Heart right ventricle (tissue), 16 donors: ENCODE results near the gene SCAMP5. TPM values are rescaled to one million over a fixed set of nuclear protein-coding genes. Genes with fewer than 3 reads are reported as not detected.
A peak's percentile ranks its signal among the peaks of the same experiment; 100 is the strongest.

Experiments used
- ATAC-seq, 8 donors: fragments of 200-7000 bp; cut with Tn5 transposase; one replicate each; pipeline ENCODE4 v1.9.1; 2020; ENCODE audit warnings: mild to moderate bottlenecking in 8 of 8, moderate library complexity in 8 of 8, moderate number of reproducible peaks in 1 of 8
- DNase-seq, 2 donors: peaks; one replicate each; pipeline ENCODE4 v3.0.0-alpha.2; 2020
- H3K27ac ChIP-seq, 10 donors: fragments of 200-600 bp; sonication (generic) in 2 of 10; one replicate each; pipeline versions ENCODE4 v1.5.0 to v1.8.0; 2020 to 2022; ENCODE audit warnings: mild to moderate bottlenecking in 3 of 10
- H3K27me3 ChIP-seq, 7 donors: fragments of 200-600 bp; one replicate each; pipeline ENCODE4 v1.8.0; 2021 to 2022; ENCODE audit warnings: mild to moderate bottlenecking in 2 of 7
- H3K36me3 ChIP-seq, 9 donors: fragments of 200-600 bp; sonication (generic) in 1 of 9; one replicate each; pipeline versions ENCODE4 v1.5.0 to v1.8.0; 2020 to 2022; ENCODE audit warnings: mild to moderate bottlenecking in 2 of 9
- H3K4me1 ChIP-seq, 9 donors: fragments of 200-600 bp; sonication (generic) in 1 of 9; one replicate each; pipeline versions ENCODE4 v1.5.0 to v1.8.0; 2020 to 2022; ENCODE audit warnings: mild to moderate bottlenecking in 4 of 9
- H3K4me3 ChIP-seq, 10 donors: fragments of 200-600 bp; sonication (generic) in 2 of 10; one replicate each; pipeline versions ENCODE4 v1.5.0 to v1.8.0; 2020 to 2022; ENCODE audit warnings: mild to moderate bottlenecking in 7 of 10, moderate library complexity in 2 of 10
- H3K9me3 ChIP-seq, 11 donors: fragments of 200-600 bp in 10 of 11; sonication (generic) in 2 of 11; one replicate each; pipeline versions ENCODE4 v1.5.0 to v1.8.0; 2013 to 2022; ENCODE audit warnings: mild to moderate bottlenecking in 2 of 11, control low read depth in 1 of 11, moderate library complexity in 1 of 11
- WGBS, 2 donors: extraction: QIAGEN DNeasy Blood & Tissue Kit; methylation state at CpG; one replicate each; pipeline ENCODE4 v1.1.7; 2013; ENCODE audit warnings: inconsistent platforms in 1 of 2; 5-methylcytosine and 5-hydroxymethylcytosine counted together
- intact Hi-C, 10 donors: fragments of 100-400 bp; cut with DNase I; formaldehyde crosslinking; loops; one replicate each; pipeline versions ENCODE4 v1.11.1 to v1.14.2; 2022
- polyA plus RNA-seq, 2 donors: library from polyadenylated mRNA; stranded (reverse); fragments of 200-250 nt; gene quantifications; one replicate each; pipeline ENCODE4 v1.2.3, GENCODE V29; 2013
- total RNA-seq, 10 donors: library from RNA; stranded (reverse); fragmentation: NEBNext Ultra II Directional in 3 of 10; extraction: Animal tissue kit (Norgen Biotek cat#: 25700) in 3 of 10; gene quantifications; one replicate each; pipeline versions ENCODE4 v1.2.1 to v1.2.4, GENCODE V29; 2021 to 2023
- TF ChIP-seq, protein P1 (sequence below), 9 donors: fragments of 200-600 bp; sonication (generic) in 2 of 9; IDR thresholded peaks; one replicate each; pipeline versions ENCODE4 v1.5.0 to v1.8.0; 2021 to 2022; ENCODE audit warnings: antibody characterized with exemption in 9 of 9, mild to moderate bottlenecking in 5 of 9, moderate library complexity in 1 of 9
- donor health status: Arrhythmogenic right ventricular cardiomyopathy.
- donor health status: ischemic (EF 13 %, LVEDD 7.1; RV severe dilation, severe dysfunction).
- donor health status: healthy with polysubstance abuse.
- donor health status: DM: no; HTN: yes; CAD: no.
- donor health status: DM: no; HTN: no; CAD: no.
- donor health status: ischemic (EF 25% LVEDD 6.9; RV normal size, moderate dysfunction).
- donor health status: ischemic (EF 25% LVEDD 5.7; RV mildly dilated, moderate dysfunction).
- donor health status: healthy.
- donor health status: DM: yes; HTN: yes; CAD: no.
- donor health status: Ischemic cardiomyopathy.
- donor health status: ischemic (EF 35%, LVEDD 5.7; RV mildly dilated, moderate dysfunction).
- donor health status: nonischemic (EF 11% LVEDD 7.7; RV severe dilation, severe dysfunction).
- donor health status: DM: yes; HTN: yes; CAD: no.
- donor health status: PGD.
- donor health status: ischemic (EF 29% LVEDD 5.4; RV normal size, mild dysfunction).
- donor health status: nonischemic (EF 23%, LVEDD 6.1; RV moderate dilation, normal function).

Gene SCAMP5
- total and polyA plus RNA-seq, 12 donors: 0.55 to 7.5 (median 3.8) TPM

GRCh38 chr15:75044258-75044878 lies 49.0 kb downstream of the SCAMP5 start:
- Histone ChIP-seq H3K9me3 (no peaks in the 10 kb centered on the region), H3K4me1 (peaks cover 52 to 92% (median 76%) of the 10 kb centered on the region in 9 donors), H3K4me3 (peak overlapping the region in 4 of 10 donors; percentile 12 to 32 (median 27)), H3K36me3 (peaks cover 0 to 15% (median 0%) of the 10 kb centered on the region in 9 donors), H3K27ac (peak overlapping the region; percentile 82 to 98 (median 92)), H3K27me3 (no peaks in the 10 kb centered on the region)
- 72 to 73% methylated on average over 14 of the region's 14 CpGs for WGBS, 2 donors
- intact Hi-C loops: loop anchor here in 2 of 10 donors (2.0 to 5.0 kb wide), 2 partner anchors 46 to 158 kb away; partner anchors contain the start of gene C15orf39 (in 1 of the 2)
- no peak for ATAC-seq
- DNase-seq: no peak
- TF ChIP-seq, protein P1, sequence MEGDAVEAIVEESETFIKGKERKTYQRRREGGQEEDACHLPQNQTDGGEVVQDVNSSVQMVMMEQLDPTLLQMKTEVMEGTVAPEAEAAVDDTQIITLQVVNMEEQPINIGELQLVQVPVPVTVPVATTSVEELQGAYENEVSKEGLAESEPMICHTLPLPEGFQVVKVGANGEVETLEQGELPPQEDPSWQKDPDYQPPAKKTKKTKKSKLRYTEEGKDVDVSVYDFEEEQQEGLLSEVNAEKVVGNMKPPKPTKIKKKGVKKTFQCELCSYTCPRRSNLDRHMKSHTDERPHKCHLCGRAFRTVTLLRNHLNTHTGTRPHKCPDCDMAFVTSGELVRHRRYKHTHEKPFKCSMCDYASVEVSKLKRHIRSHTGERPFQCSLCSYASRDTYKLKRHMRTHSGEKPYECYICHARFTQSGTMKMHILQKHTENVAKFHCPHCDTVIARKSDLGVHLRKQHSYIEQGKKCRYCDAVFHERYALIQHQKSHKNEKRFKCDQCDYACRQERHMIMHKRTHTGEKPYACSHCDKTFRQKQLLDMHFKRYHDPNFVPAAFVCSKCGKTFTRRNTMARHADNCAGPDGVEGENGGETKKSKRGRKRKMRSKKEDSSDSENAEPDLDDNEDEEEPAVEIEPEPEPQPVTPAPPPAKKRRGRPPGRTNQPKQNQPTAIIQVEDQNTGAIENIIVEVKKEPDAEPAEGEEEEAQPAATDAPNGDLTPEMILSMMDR (IDR thresholded peaks at IDR 0.05): no peak

- no peak for DNase-seq
- Histone ChIP-seq H3K27ac (peak overlapping the region; percentile 81 to 98 (median 92)), H3K36me3 (peaks cover 0 to 15% (median 0%) of the 10 kb centered on the region in 9 donors), H3K27me3 (no peaks in the 10 kb centered on the region), H3K4me1 (peaks cover 52 to 96% (median 87%) of the 10 kb centered on the region in 9 donors), H3K4me3 (no peak overlapping the region), H3K9me3 (no peaks in the 10 kb centered on the region)
- ATAC-seq: no peak
- TF ChIP-seq, protein P1 (IDR thresholded peaks at IDR 0.05): no peak
- intact Hi-C loops: loop anchor here in 1 of 10 donors (2.0 kb wide), 1 partner anchor 45 kb away; no protein-coding TSS in a partner anchor
- 96% methylated on average over 6 of the region's 6 CpGs for WGBS, 2 donors
Observed at GRCh38 chr15:75045332-75046015, 50.1 kb downstream of the SCAMP5 start.

DNA sequence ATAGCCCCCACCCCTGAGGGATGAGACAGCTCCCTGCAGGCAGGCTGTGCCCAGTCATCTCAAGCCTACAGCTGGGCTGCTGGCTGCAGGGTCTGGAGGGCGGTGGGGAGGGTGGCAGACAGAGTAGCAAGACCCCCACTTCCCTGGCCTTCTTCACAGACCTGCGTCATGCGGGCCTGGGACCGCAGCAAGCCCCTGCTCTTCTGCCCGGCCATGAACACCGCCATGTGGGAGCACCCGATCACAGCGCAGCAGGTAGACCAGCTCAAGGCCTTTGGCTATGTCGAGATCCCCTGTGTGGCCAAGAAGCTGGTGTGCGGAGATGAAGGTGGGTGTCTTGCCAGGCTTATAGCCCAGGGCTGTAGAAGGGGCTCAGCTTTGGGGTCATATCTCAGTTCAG lies 53.0 kb downstream of the SCAMP5 start:
- peaks cover 0 to 11% (median 0%) of the 10 kb centered on the region in 9 donors for H3K36me3 ChIP-seq
- DNase-seq (no peak), ATAC-seq (no peak)
- no peaks in the 10 kb centered on the region for H3K27me3 ChIP-seq
- H3K4me1 ChIP-seq: peaks cover 47 to 98% (median 88%) of the 10 kb centered on the region in 9 donors
- WGBS, 2 donors: 98 to 99% methylated on average over 10 of the region's 10 CpGs
- intact Hi-C loops: no loop called here
- H3K9me3 ChIP-seq: no peaks in the 10 kb centered on the region
- no peak overlapping the region for H3K4me3 ChIP-seq
- peak overlapping the region; percentile 81 to 98 (median 92) for H3K27ac ChIP-seq
- TF ChIP-seq, protein P1 (IDR thresholded peaks at IDR 0.05): no peak

- peak overlapping the region in 9 of 10 donors; percentile 47 to 98 (median 86) for H3K27ac ChIP-seq
- ATAC-seq (peak in 7 of 8 donors; percentile 16 to 65 (median 44)), DNase-seq (peak; percentile 80 to 83)
- no peaks in the 10 kb centered on the region for H3K27me3 ChIP-seq
- TF ChIP-seq, protein P1 (IDR thresholded peaks at IDR 0.05): no peak
- peaks cover 42 to 98% (median 86%) of the 10 kb centered on the region in 9 donors for H3K4me1 ChIP-seq
- no peak overlapping the region for H3K4me3 ChIP-seq
- no peaks in the 10 kb centered on the region for H3K9me3 ChIP-seq
- 25 to 42% methylated on average over 11 of the region's 11 CpGs for WGBS, 2 donors
- intact Hi-C loops: no loop called here
- H3K36me3 ChIP-seq: peaks cover 0 to 11% (median 0%) of the 10 kb centered on the region in 9 donors
Observed at GRCh38 chr15:75049392-75049791, 54.0 kb downstream of the SCAMP5 start.
